ENCODE measurements around the gene ZNF616.

The ZNF616 gene

DNA sequence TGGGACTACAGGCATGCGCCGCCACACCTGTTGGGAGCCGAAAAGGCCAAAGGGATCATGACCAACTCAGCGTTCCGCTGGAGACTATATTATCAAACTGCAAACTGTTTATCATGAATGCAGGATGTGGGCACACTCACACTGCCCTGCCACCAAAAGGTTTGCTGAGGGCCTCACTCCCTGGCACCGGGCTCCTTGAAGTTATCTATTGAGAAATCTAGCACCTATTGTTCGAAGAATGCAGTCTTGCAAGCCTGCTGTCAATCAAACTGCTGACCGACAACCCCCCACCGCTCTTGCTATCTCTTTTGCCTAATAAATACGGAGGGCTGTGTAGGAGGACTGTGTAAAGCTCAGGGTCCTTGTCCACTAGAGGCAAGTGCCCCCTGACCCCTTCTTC lies 36.8 kb upstream of the ZNF616 start:
- Histone ChIP-seq H3K4me3 (ENCODE audit: low read depth in 1 of 2, low read length in 2 of 2) (no peak overlapping the region), H3K4me2 (ENCODE audit: insufficient read depth, low read length) (no peak overlapping the region)

DNA sequence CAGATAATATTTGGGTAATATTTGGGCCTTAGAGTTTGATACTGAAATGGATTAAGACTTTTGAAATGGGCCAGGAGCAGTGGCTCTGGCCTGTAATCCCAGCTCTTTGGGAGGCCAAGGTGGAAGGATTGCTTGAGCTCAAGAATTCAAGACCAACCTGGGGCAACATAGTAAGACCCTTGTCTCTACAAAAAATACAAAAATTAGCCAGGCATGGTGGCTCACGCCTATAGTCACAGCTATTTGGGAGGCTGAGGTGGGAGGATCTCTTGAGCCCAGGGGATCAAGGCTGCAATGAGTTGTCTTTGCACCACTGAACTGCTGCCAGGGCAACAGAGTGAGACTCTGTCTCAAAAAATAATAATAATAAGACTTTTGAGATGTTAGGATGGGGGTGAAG lies 32.6 kb upstream of the ZNF616 start:
- Histone ChIP-seq H3K9ac (ENCODE audit: low read depth, low read length) (peak overlapping the region; percentile 77), H3K36me3 (ENCODE audit: insufficient read depth, low read length) (peaks cover 14% of the 10 kb centered on the region), H3K27me3 (ENCODE audit: insufficient read depth, low read length, poor library complexity) (no peaks in the 10 kb centered on the region), H3K4me1 (ENCODE audit: insufficient read depth, low read length) (peaks cover 34% of the 10 kb centered on the region), H3K27ac (ENCODE audit: low read length) (peak overlapping the region; percentile 87), H3K4me3 (ENCODE audit: low read depth in 1 of 2, low read length in 2 of 2) (peak overlapping the region; percentile 77 to 78; a peak in 3 of 4 replicates), H3K9me3 (ENCODE audit: insufficient read depth, low read length, severe bottlenecking) (no peaks in the 10 kb centered on the region), H3K79me2 (ENCODE audit: insufficient read depth, low read length) (peaks cover 19% of the 10 kb centered on the region), H4K20me1 (ENCODE audit: insufficient read depth, low read length) (no peaks in the 10 kb centered on the region), H2AFZ (ENCODE audit: low read depth, low read length) (peak overlapping the region; percentile 72), H3K4me2 (ENCODE audit: insufficient read depth, low read length) (peak overlapping the region; percentile 71)
- no peak for TF ChIP-seq EZH2 (IDR thresholded peaks at IDR 0.05; ENCODE audit: borderline replicate concordance, low read depth, low read length, severe bottlenecking)
- TF ChIP-seq, protein P1, sequence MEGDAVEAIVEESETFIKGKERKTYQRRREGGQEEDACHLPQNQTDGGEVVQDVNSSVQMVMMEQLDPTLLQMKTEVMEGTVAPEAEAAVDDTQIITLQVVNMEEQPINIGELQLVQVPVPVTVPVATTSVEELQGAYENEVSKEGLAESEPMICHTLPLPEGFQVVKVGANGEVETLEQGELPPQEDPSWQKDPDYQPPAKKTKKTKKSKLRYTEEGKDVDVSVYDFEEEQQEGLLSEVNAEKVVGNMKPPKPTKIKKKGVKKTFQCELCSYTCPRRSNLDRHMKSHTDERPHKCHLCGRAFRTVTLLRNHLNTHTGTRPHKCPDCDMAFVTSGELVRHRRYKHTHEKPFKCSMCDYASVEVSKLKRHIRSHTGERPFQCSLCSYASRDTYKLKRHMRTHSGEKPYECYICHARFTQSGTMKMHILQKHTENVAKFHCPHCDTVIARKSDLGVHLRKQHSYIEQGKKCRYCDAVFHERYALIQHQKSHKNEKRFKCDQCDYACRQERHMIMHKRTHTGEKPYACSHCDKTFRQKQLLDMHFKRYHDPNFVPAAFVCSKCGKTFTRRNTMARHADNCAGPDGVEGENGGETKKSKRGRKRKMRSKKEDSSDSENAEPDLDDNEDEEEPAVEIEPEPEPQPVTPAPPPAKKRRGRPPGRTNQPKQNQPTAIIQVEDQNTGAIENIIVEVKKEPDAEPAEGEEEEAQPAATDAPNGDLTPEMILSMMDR (IDR thresholded peaks at IDR 0.05; ENCODE audit: borderline replicate concordance, extremely low read depth, low read length, poor library complexity, severe bottlenecking): no peak
- ATAC-seq (ENCODE audit: insufficient read depth, low read depth) (no peak), DNase-seq (no peak)

More for the DNA sequence above, 36.8 kb upstream of the ZNF616 start:
- Histone ChIP-seq H3K9ac (ENCODE audit: low read depth, low read length) (no peak overlapping the region), H2AFZ (ENCODE audit: low read depth, low read length) (no peak overlapping the region), H3K36me3 (ENCODE audit: insufficient read depth, low read length) (no peaks in the 10 kb centered on the region), H3K79me2 (ENCODE audit: insufficient read depth, low read length) (0 out of 2 replicates have a peak, but pooled peaks cover 6% of the 10 kb centered on the region), H4K20me1 (ENCODE audit: insufficient read depth, low read length) (no peaks in the 10 kb centered on the region), H3K9me3 (ENCODE audit: insufficient read depth, low read length, severe bottlenecking) (no peaks in the 10 kb centered on the region), H3K4me1 (ENCODE audit: insufficient read depth, low read length) (peaks cover 15% of the 10 kb centered on the region), H3K27ac (ENCODE audit: low read length) (no peak overlapping the region), H3K27me3 (ENCODE audit: insufficient read depth, low read length, poor library complexity) (no peaks in the 10 kb centered on the region)
- ATAC-seq (ENCODE audit: insufficient read depth, low read depth) (no peak), DNase-seq (no peak)
- TF ChIP-seq, protein P1 (IDR thresholded peaks at IDR 0.05; ENCODE audit: borderline replicate concordance, extremely low read depth, low read length, poor library complexity, severe bottlenecking): no peak
- no peak for TF ChIP-seq EZH2 (IDR thresholded peaks at IDR 0.05; ENCODE audit: borderline replicate concordance, low read depth, low read length, severe bottlenecking)

DNA sequence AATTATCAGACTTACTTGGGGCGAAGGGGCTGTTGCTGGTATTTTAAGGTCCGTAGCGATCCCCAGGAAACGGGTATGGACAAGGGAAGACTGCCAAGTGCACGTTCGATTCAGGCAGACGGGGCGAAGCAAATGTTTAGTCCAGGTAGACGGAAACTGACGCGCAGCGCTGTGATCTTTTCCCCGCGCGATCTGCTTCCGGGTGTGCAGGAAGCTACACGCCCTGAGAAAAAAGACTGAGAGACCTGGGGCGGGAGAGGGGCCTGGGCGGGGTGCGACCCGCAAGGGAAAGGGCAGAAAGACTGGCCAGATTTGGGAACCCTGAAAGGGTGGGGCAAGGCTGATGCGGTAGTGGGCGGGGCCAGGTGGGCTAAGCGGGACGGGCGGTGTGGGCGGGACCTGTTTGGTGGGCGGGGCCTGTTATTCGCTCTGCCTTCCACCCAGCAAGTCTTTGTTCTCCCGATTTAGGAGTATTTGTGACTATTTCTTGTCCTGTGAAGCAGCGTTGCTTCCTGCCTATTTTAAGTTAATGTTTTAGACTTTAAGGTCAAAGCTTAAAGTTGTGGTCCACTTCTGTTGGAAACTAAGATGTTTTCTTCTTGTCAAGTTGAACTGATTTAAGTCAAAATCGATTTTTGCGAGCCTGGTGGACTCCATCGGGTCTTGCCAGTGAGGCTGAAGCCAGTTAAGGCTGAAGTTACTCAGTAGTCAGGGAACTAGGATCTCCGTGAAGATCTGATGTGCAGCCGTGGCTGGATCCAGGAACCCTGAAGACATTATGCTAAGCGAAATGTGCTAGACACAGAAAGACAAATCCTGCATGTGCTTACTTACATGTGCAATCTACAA lies 31.8 kb upstream of the ZNF616 start, which contains the start of gene ZNF836:
Gene ZNF836, minus strand, starts transcription at position 301 of the 849 bp plus-strand sequence. CDS start 3,549 bp downstream, outside the sequence.
- H3K4me2 ChIP-seq (ENCODE audit: insufficient read depth, low read length): peak within 1 kb of the TSS; percentile 71
- peak within 1 kb of the TSS; percentile 77 for H3K9ac ChIP-seq (ENCODE audit: low read depth, low read length)
- peaks cover 21% of the 10 kb centered on the region for H3K36me3 ChIP-seq (ENCODE audit: insufficient read depth, low read length)
- H3K27me3 ChIP-seq (ENCODE audit: insufficient read depth, low read length, poor library complexity): no peaks in the 10 kb centered on the region
- ATAC-seq (ENCODE audit: insufficient read depth, low read depth) (peak; percentile 90), DNase-seq (peak; percentile 92)
- H3K9me3 ChIP-seq (ENCODE audit: insufficient read depth, low read length, severe bottlenecking): no peaks in the 10 kb centered on the region
- H3K4me3 ChIP-seq (ENCODE audit: low read depth in 1 of 2, low read length in 2 of 2): peak within 1 kb of the TSS; percentile 77 to 78
- peaks cover 19% of the 10 kb centered on the region for H3K79me2 ChIP-seq (ENCODE audit: insufficient read depth, low read length)
- peak within 1 kb of the TSS; percentile 87 for H3K27ac ChIP-seq (ENCODE audit: low read length)
- H4K20me1 ChIP-seq (ENCODE audit: insufficient read depth, low read length): no peaks in the 10 kb centered on the region
- no peak for TF ChIP-seq EZH2 (IDR thresholded peaks at IDR 0.05; ENCODE audit: borderline replicate concordance, low read depth, low read length, severe bottlenecking)
- TF ChIP-seq, protein P1 (IDR thresholded peaks at IDR 0.05; ENCODE audit: borderline replicate concordance, extremely low read depth, low read length, poor library complexity, severe bottlenecking): no peak
- H3K4me1 ChIP-seq (ENCODE audit: insufficient read depth, low read length): peaks cover 34% of the 10 kb centered on the region
- peak within 1 kb of the TSS; percentile 72 for H2AFZ ChIP-seq (ENCODE audit: low read depth, low read length)
